Loucy (cell line): ENCODE measurements around the gene ARHGEF25.

ENCODE experiments used
- CTCF ChIP-seq: fragments of 200-600 bp; sonication (generic); conservative IDR thresholded peaks from 2 replicates; pipeline ENCODE4 v1.5.1; 2014; ENCODE audit warnings: mild to moderate bottlenecking, antibody characterized with exemption, low read length
- EZH2phosphoT487 ChIP-seq: fragments of 200-600 bp; IDR thresholded peaks from 2 replicates; pipeline ENCODE4 v1.6.1; 2018; ENCODE audit warnings: antibody characterized with exemption, mild to moderate bottlenecking, moderate library complexity, borderline replicate concordance

GRCh38 chr12:57571926-57572762, 39.1 kb upstream of the ARHGEF25 start:
- TF ChIP-seq CTCF (no peak), EZH2phosphoT487 (no peak)
